Measurements from ENCODE around the gene CDCP2.
"Not testable (repeated sequence)": the region's sequence is repeated elsewhere in the genome, so short reads cannot be mapped to it uniquely, and the experiment has no call there.

CDCP2 gene

DNA sequence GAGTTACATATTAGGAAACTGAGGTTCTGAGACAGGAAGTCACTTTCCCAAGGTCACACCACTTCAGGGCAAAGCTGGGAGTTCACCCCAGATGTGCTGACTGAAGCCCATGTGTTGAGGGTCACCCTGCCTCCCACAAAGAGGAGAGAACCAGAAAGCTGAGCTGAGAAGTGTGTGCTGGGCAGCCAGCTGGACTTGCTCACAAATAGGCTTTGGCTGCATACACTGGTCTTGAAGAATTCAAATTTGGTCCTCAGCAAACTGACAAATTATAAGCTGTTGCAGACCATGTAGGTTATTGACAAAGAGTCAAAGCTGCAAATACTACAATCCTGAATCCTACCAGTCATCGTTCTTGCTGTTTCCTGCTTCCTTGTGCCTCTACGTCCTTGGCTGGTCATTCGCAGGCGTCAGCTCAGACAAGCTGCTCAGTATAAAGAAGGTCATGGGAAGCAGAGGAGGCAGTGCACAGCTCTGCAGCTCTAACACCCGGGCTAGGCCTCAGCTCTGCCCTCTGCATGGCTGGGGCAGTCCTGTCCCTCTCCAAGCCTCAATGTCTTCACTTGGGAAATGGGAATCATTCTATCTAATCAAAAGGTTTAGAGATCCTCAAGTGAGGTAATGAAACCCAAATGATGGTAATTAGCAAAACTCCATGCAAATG, 40.0 kb downstream of the CDCP2 start:
- no peak for DNase-seq

DNA sequence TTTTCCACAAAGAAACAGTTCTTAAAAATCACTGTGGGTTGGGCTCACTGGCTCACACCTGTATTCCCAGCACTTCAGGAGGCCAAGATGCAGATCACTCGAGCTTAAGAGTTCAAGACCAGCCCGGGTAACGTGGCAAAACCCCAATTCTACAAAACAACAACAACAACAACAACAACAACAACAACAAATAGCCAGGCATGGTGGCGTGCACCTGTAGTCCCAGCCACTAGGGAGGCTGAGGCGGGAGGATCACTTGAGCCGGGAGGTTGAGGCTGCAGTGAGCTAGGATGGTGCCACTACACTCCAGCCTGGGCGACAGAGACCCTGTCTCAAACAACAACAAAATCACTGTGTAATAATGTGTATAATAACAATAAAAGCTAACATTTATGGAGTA, 40.8 kb downstream of the CDCP2 start:
- no peak for DNase-seq

DNA sequence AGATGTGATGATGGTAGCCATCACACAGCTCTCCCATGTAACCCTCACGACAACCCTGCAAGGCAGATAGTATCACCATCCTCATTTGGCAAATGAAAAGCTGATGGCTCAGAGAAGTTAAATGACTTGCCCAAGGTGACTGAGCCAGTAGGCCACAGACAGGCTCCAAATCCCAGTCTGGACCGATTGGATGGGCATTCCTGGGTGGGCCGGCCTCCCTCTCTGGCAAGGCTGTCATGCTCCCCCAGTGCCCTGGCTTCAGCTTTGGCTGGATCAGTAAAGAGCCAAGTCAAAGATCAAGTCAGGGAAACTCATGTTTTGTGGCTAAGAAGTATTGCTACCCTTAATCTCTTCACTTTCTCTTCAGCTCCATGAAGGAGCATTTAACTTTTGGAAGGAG, 41.2 kb downstream of the CDCP2 start:
- DNase-seq, result no peak

DNA sequence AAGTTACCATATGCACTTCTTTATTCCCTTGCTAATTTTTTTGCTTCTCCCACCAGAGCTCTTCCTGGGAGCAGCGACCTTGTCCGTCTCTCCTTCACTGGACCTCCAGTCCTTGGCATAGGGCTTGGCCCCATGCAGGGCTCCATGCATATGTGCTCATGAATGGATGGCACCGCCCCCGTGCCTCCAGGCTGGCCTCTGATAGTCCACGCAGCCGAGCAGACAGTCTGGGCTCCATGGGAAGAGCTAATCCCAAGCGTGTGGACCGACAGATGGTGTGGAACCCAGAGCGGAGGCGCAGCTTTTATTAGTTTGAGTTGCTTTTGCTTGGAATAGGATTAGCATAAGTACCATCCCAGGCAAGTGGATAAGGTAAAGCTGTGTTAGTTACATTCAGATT, 41.8 kb downstream of the CDCP2 start:
- no peak for DNase-seq

DNA sequence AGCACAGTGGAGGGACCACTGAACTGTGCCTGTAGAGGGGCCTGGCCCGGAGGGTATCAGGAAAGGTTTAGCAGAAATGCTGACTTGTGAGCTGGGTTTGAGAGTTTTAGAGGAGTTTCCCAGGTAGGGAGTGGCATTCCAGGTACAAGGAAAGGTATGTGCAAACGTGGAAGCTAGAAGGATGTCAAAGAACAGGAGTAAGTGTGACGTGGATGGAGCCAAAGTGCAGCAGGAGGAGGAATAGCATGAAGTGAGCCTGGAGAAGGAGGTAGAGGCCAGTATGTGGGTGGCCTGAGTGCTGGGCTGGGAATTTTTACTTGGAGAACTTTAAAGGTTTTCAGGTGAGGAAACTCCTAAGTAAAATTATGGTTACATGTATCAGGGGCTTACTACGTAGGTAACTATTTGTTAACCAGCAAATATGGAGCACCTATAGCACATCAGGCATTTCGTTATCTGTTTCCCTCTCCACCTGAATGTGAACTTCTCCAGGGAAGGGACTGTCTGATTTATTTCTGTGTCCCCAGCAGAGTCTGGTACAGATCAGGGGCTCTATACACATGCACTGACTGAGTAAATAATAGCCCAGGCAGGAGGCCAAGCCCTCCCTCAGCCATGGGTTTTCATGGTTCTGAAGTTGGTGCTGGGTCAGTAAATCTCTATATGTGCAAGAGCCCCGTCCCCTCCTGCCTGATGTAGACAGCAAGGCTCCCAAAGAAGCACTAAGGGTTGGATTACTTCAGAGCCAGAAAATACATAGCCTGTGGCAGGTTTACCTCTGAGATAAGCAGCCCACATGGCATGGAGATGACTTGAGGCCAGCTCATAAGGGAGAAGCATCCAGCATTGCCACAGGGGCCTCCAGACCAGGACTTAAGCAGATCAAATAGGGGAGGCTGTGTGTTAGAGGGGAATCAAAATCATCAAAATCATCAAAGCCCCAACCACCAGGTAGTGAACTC, 43.4 kb downstream of the CDCP2 start:
- no peak for DNase-seq

DNA sequence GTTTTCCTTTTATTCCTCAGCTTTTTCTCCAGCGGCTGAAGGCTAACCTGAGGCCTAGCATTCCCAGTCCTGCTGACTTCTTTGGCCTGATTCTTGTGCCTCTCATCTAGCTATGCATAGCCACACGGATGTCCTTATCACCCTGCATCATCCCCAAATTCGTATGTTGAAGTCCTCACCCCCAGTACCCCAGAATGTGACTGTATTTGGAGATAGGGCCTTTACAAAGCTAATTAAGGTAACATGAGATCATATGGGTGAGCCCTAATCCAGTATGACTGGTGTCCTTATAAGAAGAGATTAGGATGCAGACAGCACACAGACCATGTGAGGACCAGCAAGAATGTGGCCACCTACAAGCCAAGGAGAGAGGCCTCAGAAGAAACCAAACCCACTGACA, 44.6 kb downstream of the CDCP2 start:
- no peak for DNase-seq

DNA sequence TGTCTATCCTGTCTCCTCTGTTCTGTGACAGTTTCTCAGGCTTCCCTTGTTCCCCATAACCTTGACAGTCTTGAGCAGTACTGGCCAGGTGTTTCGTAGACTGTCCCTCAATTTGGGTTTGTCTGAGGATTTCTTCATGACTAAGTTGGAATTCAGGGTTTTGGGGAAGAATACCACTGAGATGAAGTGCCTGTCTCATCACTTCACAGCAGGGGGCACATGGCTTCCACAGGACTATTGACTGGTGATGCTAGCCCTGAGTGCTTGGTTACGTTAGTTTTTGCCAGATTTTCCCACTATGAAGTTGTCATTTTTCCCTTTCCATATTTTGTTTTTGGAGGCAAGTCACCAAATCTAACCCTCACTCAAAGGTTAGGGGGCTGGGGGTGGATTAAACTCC, 45.7 kb downstream of the CDCP2 start:
- no peak for DNase-seq

DNA sequence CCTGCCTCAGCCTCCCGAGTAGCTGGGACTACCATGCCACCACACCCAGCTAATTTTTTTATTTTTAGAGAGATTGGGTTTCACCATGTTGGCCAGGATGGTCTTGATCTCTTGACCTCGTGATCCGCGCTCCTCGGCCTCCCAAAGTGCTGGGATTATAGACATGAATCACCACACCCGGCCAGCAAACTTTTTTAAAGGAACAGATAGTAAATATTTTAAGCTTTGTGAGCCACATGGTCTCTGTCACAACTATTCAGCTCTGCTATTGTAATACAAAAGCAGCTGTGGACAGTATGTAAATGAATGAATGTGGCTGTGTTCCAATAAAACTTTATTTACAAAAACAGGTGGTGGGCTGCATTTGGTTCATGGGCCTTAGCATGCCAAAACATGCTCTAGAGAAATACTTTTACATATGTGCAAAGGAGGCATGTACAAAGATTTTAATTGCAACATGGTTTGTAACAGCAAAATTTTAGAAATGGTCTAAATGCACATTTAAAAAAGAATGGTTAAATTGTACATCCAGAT, 47.0 kb downstream of the CDCP2 start:
- no peak for DNase-seq

DNA sequence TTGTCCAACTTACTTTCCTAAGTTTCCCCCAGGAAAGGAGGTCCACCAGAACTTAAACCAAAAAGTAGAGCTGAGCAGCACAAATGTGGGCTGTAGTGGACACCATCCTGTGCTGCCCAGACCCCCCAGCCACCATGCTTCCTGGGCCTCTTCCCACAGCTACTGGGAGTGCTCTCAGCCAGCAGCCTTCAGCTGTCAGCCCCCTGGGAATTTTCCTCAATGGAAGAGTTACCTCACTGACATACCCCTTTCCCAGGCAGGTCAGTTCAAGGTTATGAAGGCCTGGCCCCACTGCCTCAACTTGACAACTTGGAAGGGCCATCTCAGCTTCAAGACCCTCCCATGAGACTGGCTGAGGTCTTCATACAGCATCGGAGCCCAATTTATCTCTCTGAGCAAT, 47.7 kb downstream of the CDCP2 start:
- DNase-seq, result no peak

DNA sequence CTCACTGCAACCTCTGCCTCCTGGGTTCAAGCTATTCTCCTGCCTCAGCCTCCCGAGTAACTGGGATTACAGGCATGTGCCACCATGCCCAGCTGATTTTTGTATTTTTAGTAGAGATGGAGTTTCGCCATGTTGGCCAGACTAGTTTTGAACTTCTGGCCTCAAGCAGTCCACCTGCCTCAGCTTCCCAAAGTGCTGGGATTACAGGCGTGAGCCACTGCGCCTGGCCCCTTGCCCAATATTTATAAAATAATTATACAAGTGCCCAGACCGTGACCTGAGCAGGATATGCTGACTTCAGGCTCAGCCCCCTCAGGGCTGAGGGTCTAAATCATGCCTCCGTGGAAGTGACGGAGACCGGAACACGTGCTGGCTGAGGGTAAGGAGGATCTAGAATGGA, 48.2 kb downstream of the CDCP2 start:
- not testable (repeated sequence) for DNase-seq

DNA sequence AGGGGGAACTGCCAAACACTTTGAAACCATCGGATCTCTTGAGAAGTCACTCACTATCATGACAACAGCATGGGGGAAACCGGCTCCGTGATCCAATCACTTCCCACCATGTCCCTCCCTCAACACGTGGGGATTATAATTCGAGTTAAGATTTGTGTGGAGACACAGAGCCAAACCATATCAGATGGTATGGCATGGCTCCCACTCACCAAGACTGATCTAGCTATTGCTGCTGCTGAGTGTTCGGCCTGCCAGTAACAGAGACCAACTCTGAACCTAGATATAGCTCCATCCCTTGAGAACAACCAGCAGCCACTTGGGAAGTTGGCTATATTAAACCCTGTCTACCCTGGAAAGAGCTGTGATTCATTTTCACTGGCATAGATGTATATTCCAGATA, 49.4 kb downstream of the CDCP2 start:
- no peak for DNase-seq

DNA sequence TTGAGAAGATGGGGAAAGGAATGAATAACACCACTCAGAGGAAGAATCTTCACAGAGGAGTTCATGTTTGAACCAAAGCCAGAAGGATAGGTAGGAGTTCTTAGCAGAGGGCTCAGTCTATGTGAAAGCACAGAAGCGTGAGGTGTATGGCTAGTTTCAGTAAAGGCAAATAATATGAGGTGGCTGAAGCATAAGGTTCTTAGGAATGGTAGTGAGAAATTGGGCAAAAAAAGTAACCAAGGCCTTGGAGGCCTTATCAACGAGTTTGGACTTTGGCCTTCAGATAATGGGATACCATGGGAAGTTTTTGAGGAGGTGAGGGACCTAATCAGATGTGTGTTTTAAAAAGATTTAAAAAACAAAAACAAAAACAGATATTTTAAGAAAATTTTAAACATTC, 52.3 kb downstream of the CDCP2 start:
- no peak for DNase-seq

DNA sequence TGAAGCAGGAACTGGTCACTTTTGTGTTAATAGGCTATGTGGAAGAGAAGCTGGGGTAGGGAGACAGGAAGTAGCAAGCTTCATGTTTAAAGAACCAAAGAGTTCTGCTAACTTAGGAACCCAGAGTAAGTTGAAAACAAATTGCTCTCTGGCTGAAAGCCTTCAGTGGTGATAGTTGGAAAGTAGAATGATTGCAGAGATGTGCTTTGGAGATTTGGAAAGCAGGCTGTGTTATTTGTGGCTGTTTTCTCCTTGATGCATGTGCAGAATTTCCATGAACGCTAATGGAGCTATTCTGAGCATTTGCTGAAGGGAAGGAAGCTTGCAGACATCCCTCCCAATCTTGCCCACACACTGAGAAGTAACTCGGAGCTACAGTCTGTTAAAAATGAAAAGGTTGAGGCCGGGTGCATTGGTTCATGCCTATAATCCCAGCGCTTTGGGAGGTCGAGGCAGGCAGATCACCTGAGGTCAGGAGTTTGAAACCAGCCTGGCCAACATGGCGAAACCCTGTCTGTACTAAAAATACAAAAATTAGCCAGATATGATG, 53.7 kb downstream of the CDCP2 start:
- no peak for DNase-seq

DNA sequence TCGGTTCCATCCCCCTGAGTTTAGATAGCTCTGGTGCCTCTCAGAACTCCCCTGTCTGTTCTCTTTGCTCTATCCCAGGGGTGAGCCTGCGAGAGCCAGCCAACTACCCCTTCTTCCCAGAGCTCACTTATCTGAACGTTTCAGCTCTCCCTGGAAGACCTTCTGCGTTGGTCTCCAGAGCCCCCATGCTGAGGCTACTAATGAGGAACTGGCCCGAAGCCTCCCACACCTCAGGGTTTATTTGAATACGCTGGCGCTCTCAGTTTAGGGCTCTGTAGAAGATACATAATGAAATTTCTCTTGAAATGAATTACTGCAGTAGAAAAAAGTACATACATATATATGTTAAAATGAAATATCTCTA, 55.9 kb downstream of the CDCP2 start:
- DNase-seq, result no peak

DNA sequence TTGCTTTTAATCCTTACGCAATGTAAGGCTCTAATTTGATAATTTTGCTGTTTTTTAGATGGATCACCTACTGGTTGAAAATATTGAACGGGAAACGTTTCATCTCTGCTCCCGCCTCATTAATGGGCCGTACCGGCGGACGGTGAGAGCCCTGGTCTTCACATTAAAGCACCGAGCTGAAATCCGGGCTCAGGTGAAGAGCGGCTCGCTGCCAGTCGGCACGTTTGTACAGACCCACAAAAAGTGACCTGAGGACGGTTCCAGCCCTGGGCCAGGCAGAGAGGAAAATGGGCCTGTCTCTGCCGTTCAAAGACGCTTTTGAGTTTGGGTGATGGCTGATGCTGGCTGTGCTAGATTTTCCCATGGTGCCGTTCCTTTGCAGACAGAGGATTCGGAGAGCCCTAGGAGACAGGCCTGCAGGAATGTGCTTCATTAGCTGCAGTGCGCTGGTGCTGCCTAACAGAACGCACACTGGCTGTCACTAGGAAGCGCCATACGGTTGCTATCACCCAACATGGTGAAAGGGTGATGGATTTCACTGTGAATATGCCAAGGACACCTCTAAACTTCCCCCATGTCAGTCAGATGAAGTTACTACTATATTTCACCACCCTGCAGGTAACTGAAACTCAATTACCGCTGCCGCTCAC, 56.4 kb downstream of the CDCP2 start:
- no peak for DNase-seq

DNA sequence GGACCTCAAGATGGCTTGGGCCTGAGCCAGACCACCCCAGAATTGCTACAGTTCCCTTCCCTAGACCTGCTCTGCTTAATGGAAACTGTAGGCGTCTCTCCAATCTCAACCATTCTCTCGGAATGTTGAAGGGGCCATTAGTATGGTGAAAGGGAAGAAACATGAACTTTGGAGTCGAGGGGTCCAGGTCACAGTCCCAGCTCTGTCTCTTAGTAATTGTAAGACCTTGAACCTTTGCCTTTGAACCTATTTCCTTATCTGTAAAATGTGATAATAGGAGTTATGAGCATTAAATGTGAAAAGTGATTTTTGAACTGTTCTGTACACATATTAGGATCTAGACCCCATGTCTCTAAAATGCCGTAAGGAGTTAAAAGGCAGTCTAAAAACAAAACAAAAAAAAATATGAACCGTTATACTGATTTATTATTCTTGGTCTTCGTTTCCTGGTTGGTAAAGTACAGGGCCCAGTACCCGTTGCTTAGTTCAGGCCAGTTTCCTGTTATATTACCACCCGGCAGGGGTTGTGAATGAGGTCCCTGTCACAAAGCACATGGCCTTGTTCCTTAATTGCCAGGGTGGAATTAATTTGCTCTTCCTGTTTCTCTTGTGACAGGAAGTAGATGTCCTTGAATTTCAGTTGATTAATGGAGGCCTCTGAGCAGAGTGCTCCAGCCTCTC, 57.1 kb downstream of the CDCP2 start:
- peak; percentile 12 for DNase-seq

DNA sequence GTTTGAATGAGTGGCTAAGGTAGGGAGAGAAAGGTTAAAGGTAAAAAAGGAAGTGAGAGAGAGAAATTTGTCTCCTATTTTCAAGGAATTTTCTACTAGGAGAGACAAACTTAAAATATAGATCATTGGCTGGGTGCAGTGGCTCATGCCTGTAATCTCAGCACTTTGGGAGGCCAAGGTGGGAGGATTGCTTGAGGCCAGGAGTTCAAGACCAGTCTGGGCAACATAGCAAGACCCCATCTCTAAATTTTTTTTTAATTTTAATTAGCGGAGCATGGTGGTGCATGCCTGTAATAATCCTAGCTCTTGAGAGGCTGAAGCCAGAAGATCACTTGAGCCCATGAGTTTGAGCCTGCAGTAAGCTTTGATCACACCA, 58.1 kb downstream of the CDCP2 start:
- not testable (repeated sequence) for DNase-seq

DNA sequence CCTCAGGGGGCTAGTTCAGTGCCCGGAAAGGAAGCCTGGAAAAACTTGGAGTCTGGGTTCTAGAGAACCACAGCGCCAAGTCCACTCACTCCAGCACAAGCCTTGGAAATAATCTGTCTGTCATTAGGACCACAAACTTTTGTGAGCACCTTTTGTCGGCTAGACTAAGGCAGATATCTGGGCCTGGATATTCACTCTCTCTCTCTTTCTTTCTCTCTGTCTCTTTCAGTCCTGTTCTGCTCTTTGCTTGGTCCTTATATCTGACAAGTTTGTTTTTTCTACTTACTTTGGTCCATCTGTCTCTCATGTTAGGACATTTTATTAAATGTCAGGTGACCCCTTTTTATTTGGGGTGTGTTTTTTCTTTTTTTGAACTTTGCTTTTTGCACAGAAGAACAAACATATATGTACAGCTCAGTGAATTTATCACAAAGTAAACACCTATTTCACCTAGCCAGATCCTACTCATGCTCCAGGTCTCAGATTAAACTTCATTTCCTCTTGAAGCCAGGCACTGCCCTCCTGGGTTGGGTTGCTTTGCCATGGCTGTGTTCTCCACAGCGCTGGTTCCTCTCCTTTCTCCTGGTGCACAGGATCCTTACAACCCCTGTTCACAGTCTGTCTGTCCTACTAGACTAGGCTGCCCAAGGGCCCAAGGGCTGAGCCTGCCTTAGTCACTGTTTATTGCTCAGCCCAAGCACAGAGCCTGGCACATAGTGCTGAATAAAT, 58.6 kb downstream of the CDCP2 start:
- no peak for DNase-seq

DNA sequence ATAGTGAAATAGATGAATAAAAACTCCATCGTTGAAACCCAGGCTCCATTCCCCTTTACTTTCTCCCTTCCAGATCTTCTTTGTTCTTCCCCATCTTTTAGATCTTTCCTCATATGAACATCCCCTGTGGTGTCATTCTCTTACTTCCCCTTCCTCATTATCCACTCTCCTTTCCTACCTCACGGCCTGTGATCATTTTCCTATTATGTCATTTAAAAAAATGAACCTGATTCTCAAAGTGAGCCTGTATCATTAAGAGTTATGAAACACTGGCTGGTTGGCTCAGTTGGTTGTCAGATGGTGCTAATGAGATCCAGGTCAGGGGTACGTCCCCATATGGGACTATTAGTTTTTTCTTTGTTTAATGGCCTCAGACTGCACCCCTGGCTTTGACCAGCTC, 61.1 kb downstream of the CDCP2 start:
- DNase-seq, result no peak

DNA sequence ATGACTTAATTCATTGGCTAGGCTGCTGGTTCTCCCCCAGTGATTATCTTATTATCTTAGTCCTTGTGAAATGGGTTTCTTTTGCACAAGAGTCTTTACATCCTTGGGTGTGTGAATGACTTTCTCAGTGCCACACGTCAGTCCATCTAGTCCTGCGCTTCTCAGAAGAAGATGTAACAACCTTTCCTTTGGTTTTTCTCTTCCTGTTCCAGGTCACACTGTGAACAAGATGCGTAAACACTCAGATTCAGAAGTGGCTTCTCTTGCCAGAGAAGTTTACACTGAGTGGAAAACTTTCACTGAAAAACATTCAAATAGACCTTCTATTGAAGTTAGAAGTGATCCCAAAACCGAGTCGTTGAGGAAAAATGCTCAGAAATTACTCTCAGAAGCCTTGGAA, 64.4 kb downstream of the CDCP2 start:
- no peak for DNase-seq

DNA sequence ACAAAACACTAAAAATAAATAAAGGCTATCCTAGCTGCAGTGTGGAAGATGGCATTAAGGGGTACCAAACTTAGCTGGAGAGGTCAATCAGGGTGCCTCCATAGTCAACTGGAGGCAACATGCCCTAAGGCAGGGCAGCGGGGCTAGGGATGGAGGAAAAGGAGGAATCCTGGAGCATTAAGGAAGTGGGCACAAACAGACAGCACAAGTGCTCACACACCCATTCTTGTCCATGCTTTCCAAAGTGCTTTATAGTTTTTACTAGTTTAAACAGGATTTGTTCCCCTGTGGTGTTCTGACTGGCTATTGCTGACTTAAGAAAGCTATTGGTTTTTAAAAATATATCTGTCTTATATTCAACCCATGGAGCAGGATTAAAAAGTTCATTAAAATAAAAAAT, 66.0 kb downstream of the CDCP2 start:
- no peak for DNase-seq

DNA sequence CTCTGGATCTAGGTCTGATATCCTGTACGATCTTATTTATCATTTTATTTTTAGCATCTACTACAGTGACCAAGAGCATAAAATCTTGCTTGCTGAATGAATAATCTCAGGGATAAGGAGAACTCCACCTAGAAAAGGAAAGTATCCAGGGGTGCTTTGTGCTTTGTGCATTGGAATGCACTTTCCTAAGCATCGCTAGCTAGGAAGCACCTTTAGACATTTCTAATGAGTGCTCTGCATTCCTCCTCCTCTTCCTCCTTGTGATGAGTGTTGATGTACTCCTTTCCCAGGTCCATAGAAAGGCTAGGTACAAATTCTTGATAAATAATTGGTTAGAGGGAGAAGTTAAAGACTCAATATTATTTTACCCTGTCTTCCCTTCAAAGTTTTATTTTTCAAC, 68.0 kb downstream of the CDCP2 start:
- DNase-seq, result no peak

Measured in NCI-H1417 treated with DMSO at 0.1 percent for 48 hours (cell line).